H1 (cell line): ENCODE measurements around the gene SMYD3. TPM values are rescaled to one million over a fixed set of nuclear protein-coding genes. Genes with fewer than 3 reads are reported as not detected.

Source experiments
- CTCF ChIA-PET: fragments of 300-600 bp; sonication (Branson Sonifier 250); formaldehyde crosslinking; loops from one replicate; lab custom pipeline; 2021; ENCODE audit not compliant: partially characterized antibody; lab: Charles Lee
- POLR2A ChIA-PET: fragments of 300-600 bp; sonication (Branson Sonifier 250); formaldehyde crosslinking; loops from one replicate; lab custom pipeline; 2021; ENCODE audit warnings: inconsistent platforms; ENCODE audit not compliant: partially characterized antibody; lab: Charles Lee
- DNase-seq, 2 experiments: peaks; one replicate each; pipeline versions ENCODE4 v3.0.0 to v3.0.0-alpha.2; 2010 to 2022; ENCODE audit warnings: low spot score in 2 of 2, low read depth in 1 of 2, mixed read lengths in 1 of 2
- FAIRE-seq: peaks from 2 replicates; lab custom pipeline; 2011; peaks lifted over from hg19 to GRCh38; lab: Jason Lieb, UNC
- H2AFZ ChIP-seq: 2 replicates; pipeline ENCODE4 v1.8.1; 2012; ENCODE audit warnings: low read length, inconsistent platforms
- H2AK5ac ChIP-seq: 2 replicates; pipeline ENCODE4 v1.6.1; 2013; ENCODE audit warnings: low read depth, low read length
- H2BK120ac ChIP-seq: replicated peaks from 2 replicates; pipeline ENCODE3; 2013; ENCODE audit warnings: low read depth, low read length, inconsistent platforms
- H2BK12ac ChIP-seq: 2 replicates; pipeline ENCODE4 v1.6.1; 2013; ENCODE audit warnings: low read depth, low read length
- H2BK15ac ChIP-seq: 2 replicates; pipeline ENCODE4 v1.6.1; 2013; ENCODE audit warnings: low read length
- H2BK20ac ChIP-seq: 2 replicates; pipeline ENCODE4 v1.6.1; 2013; ENCODE audit warnings: low read length
- H2BK5ac ChIP-seq: 2 replicates; pipeline ENCODE4 v1.6.1; 2013; ENCODE audit warnings: low read depth, low read length
- H3K14ac ChIP-seq: 2 replicates; pipeline ENCODE4 v1.6.1; 2013; ENCODE audit warnings: inconsistent platforms; ENCODE audit not compliant: insufficient read length
- H3K18ac ChIP-seq: 2 replicates; pipeline ENCODE4 v1.6.1; 2013; ENCODE audit warnings: low read length; ENCODE audit errors: extremely low read depth
- H3K23ac ChIP-seq: 2 replicates; pipeline ENCODE4 v1.6.1; 2013; ENCODE audit warnings: inconsistent platforms; ENCODE audit not compliant: insufficient read length
- H3K23me2 ChIP-seq: 2 replicates; pipeline ENCODE4 v1.6.1; 2013; ENCODE audit warnings: low read depth, low read length
- H3K27ac ChIP-seq: 2 replicates; pipeline ENCODE4 v1.6.1; 2011; ENCODE audit warnings: low read depth, low read length, inconsistent platforms
- H3K27me3 ChIP-seq, 4 experiments: replicated peaks in 1 of 4; 1 replicate in 1 of 4; 2 replicates in 3 of 4; pipeline versions ENCODE4 v1.6.1 to v1.8.1; 2011 to 2013; ENCODE audit warnings: low read length in 3 of 4, mild to moderate bottlenecking in 3 of 4, inconsistent platforms in 2 of 4, mixed read lengths in 2 of 4, moderate library complexity in 1 of 4; ENCODE audit not compliant: control insufficient read depth in 3 of 4, insufficient read depth in 3 of 4; ENCODE audit errors: extremely low read depth in 1 of 4
- H3K36me3 ChIP-seq, 4 experiments: 2 replicates each; pipeline versions ENCODE4 v1.6.1 to v1.8.1; 2011 to 2013; ENCODE audit warnings: mild to moderate bottlenecking in 4 of 4, low read length in 3 of 4, moderate library complexity in 2 of 4, control low read depth in 1 of 4, inconsistent platforms in 1 of 4; ENCODE audit not compliant: insufficient read depth in 4 of 4, control insufficient read depth in 2 of 4
- H3K4ac ChIP-seq: replicated peaks from 2 replicates; pipeline ENCODE3; 2013; ENCODE audit warnings: low read length, low read depth, mixed read lengths, inconsistent platforms; ENCODE audit not compliant: insufficient read length
- H3K4me1 ChIP-seq, 4 experiments: replicated peaks in 1 of 4; 1 replicate in 1 of 4; 2 replicates in 3 of 4; pipeline versions ENCODE4 v1.6.1 to v1.8.1; 2011 to 2013; ENCODE audit warnings: low read length in 3 of 4, inconsistent platforms in 2 of 4, mixed read lengths in 1 of 4; ENCODE audit not compliant: insufficient read depth in 4 of 4, control insufficient read depth in 3 of 4
- H3K4me2 ChIP-seq, 2 experiments: 2 replicates each; pipeline versions ENCODE4 v1.6.1 to v1.8.1; 2011 to 2013; ENCODE audit warnings: low read depth in 2 of 2, low read length in 2 of 2, control low read depth in 1 of 2, inconsistent platforms in 1 of 2, mild to moderate bottlenecking in 1 of 2; ENCODE audit not compliant: insufficient read depth in 1 of 2
- H3K4me3 ChIP-seq, 4 experiments: fragments of 200-600, 300-600 bp in 1 of 4; sonication (generic), shearing (Covaris generic), sonication (Bioruptor Twin) in 1 of 4; 2 replicates each; pipeline versions ENCODE4 v1.5.1 to v1.8.1; 2011 to 2016; ENCODE audit warnings: low read length in 4 of 4, low read depth in 3 of 4, control low read depth in 2 of 4, inconsistent platforms in 2 of 4, mild to moderate bottlenecking in 2 of 4, mixed read lengths in 1 of 4, moderate library complexity in 1 of 4; ENCODE audit not compliant: insufficient read depth in 2 of 4; ENCODE audit errors: extremely low read depth in 1 of 4
- H3K56ac ChIP-seq: replicated peaks from 2 replicates; pipeline ENCODE3; 2013; ENCODE audit warnings: low read depth, mild to moderate bottlenecking, mixed read lengths, low read length, inconsistent platforms; ENCODE audit not compliant: insufficient read length
- H3K79me1 ChIP-seq: 2 replicates; pipeline ENCODE4 v1.6.1; 2013; ENCODE audit warnings: low read depth, low read length, control low read depth
- H3K79me2 ChIP-seq, 2 experiments: 2 replicates each; pipeline versions ENCODE4 v1.6.1 to v1.8.1; 2012 to 2013; ENCODE audit warnings: low read length in 2 of 2, mild to moderate bottlenecking in 2 of 2, inconsistent platforms in 1 of 2; ENCODE audit not compliant: insufficient read depth in 2 of 2, control insufficient read depth in 1 of 2
- H3K9ac ChIP-seq, 4 experiments: replicated peaks in 1 of 4; 1 replicate in 1 of 4; 2 replicates in 3 of 4; pipeline versions ENCODE4 v1.6.1 to v1.8.1; 2011 to 2013; ENCODE audit warnings: low read depth in 3 of 4, low read length in 3 of 4, control low read depth in 2 of 4, mild to moderate bottlenecking in 2 of 4, moderate library complexity in 2 of 4, inconsistent platforms in 1 of 4; ENCODE audit errors: extremely low read depth in 1 of 4
- H3K9me3 ChIP-seq, 2 experiments: 2 replicates each; pipeline versions ENCODE4 v1.6.1 to v1.8.1; 2012 to 2013; ENCODE audit warnings: mild to moderate bottlenecking in 2 of 2, moderate library complexity in 2 of 2, control low read depth in 1 of 2, inconsistent platforms in 1 of 2, low read depth in 1 of 2, low read length in 1 of 2, mixed read lengths in 1 of 2; ENCODE audit not compliant: insufficient read depth in 2 of 2
- H4K20me1 ChIP-seq, 2 experiments: replicated peaks in 1 of 2; 2 replicates each; pipeline versions ENCODE3 to v1.8.1; 2011 to 2013; ENCODE audit warnings: inconsistent platforms in 2 of 2, low read length in 2 of 2, mild to moderate bottlenecking in 1 of 2; ENCODE audit not compliant: insufficient read depth in 2 of 2, control insufficient read depth in 1 of 2
- H4K5ac ChIP-seq: 2 replicates; pipeline ENCODE4 v1.6.1; 2013; ENCODE audit warnings: low read length, low read depth, mixed read lengths, inconsistent platforms; ENCODE audit not compliant: insufficient read length
- H4K8ac ChIP-seq: 2 replicates; pipeline ENCODE4 v1.8.0; 2013; ENCODE audit warnings: mild to moderate bottlenecking, moderate library complexity, low read length, inconsistent platforms; ENCODE audit not compliant: insufficient read depth; ENCODE audit errors: extremely low read depth
- H4K91ac ChIP-seq: replicated peaks from 2 replicates; pipeline ENCODE3; 2013; ENCODE audit warnings: low read length, mixed read lengths, inconsistent platforms; ENCODE audit not compliant: insufficient read length
- ASH2L ChIP-seq: fragments of 200-600, 300-600 bp; sonication (generic); IDR thresholded peaks from one replicate; pipeline ENCODE4 v1.7.1; 2017; ENCODE audit warnings: low read length
- BACH1 ChIP-seq: IDR thresholded peaks from 2 replicates; pipeline ENCODE4 v1.6.1; 2012; ENCODE audit warnings: low read length, improper control_type of control experiment
- CBX5 ChIP-seq: fragments of 300-800, 300-1000 bp; sonication (generic); IDR thresholded peaks from 2 replicates; pipeline ENCODE4 v1.7.1; 2016; ENCODE audit warnings: antibody characterized with exemption, low read length, low read depth
- SP2 ChIP-seq: IDR thresholded peaks from 2 replicates; pipeline ENCODE4 v1.6.1; 2012; ENCODE audit warnings: mild to moderate bottlenecking, low read length, inconsistent platforms
- WGBS, 2 experiments: shearing (Covaris generic) in 1 of 2; methylation state at CpG; one replicate each; pipeline versions ENCODE4 v1.1.6 to v1.1.7; 2013 to 2015; ENCODE audit warnings: low lambda C conversion rate in 2 of 2, mixed read lengths in 2 of 2, inconsistent platforms in 1 of 2, low coverage in 1 of 2, missing lambda C conversion rate in 1 of 2; ENCODE audit not compliant: insufficient replicate concordance in 2 of 2, insufficient coverage in 1 of 2, insufficient read length in 1 of 2; ENCODE audit errors: extremely low coverage in 1 of 2, missing lambda C conversion rate in 1 of 2; 5-methylcytosine and 5-hydroxymethylcytosine counted together
- polyA plus RNA-seq, 7 experiments: library from polyadenylated mRNA; depleted of rRNA in 3 of 7; stranded (reverse) in 5 of 7; unstranded in 2 of 7; fragments of >200 nt in 5 of 7; fragments of 200-250 nt in 2 of 7; gene quantifications; 1 replicate in 5 of 7; 2 replicates in 1 of 7; 4 replicates in 1 of 7; pipeline versions ENCODE4 v1.2.1 to v1.2.3, GENCODE V29; 2011 to 2013; ENCODE audit warnings: missing spikeins in 2 of 7, mixed read lengths in 2 of 7
- total RNA-seq: library from RNA; stranded (reverse); fragmentation: NEBNext Ultra II Directional; extraction: Animal tissue kit (Norgen Biotek cat#: 25700); gene quantifications from 2 replicates; pipeline ENCODE4 v1.2.1, GENCODE V29; 2021
- TF ChIP-seq, protein P1 (sequence below): IDR thresholded peaks from 2 replicates; pipeline ENCODE4 v1.6.1; 2012; ENCODE audit warnings: low read length, inconsistent platforms

Gene SMYD3
- total and polyA plus RNA-seq, 2 of the 8 experiments (the other 6 are each of a cell fraction or from before 2014, with no cell fraction given): 17.3 to 25.4 TPM

DNA sequence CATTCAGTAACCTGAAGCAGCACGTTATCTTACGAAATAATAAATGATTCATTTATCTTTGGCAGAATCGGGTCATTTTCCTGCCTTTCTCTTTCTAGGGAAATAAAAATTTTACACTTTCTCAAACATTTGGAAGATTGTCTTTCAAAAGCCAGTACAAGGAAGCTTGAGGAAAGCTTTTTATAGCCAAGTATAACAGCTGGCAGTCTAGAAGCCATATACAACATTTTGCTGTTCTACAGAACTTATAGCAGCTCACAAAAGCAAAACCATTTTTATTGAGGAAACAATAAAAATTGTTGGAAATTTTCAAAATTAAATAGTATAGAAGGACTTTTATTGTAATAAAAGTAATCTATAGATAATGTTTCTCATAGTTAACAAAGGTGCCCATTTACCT, 448.6 kb downstream of the SMYD3 start:
- Histone ChIP-seq H3K4me3 (no peak overlapping the region), H3K56ac (no peak overlapping the region), H3K4me2 (no peak overlapping the region), H3K4me1 (no peaks in the 10 kb centered on the region), H2BK20ac (no peak overlapping the region), H3K79me1 (no peaks in the 10 kb centered on the region), H4K20me1 (no peaks in the 10 kb centered on the region), H4K8ac (no peak overlapping the region), H3K9me3 (no peaks in the 10 kb centered on the region; a peak in 1 of 4 replicates), H3K27ac (no peak overlapping the region), H2BK12ac (no peak overlapping the region), H3K36me3 (no peaks in the 10 kb centered on the region), H3K4ac (no peak overlapping the region), H3K79me2 (no peaks in the 10 kb centered on the region), H4K91ac (no peak overlapping the region), H2BK120ac (no peak overlapping the region), H2AFZ (no peak overlapping the region), H3K18ac (no peak overlapping the region), H3K14ac (no peak overlapping the region), H3K23me2 (no peaks in the 10 kb centered on the region; the same call in 1 of the 2 replicates), H2BK15ac (no peak overlapping the region), H2BK5ac (no peak overlapping the region), H3K23ac (no peak overlapping the region), H4K5ac (no peak overlapping the region), H2AK5ac (no peak overlapping the region), H3K9ac (no peak overlapping the region), H3K27me3 (no peaks in the 10 kb centered on the region)
- TF ChIP-seq, protein P1, sequence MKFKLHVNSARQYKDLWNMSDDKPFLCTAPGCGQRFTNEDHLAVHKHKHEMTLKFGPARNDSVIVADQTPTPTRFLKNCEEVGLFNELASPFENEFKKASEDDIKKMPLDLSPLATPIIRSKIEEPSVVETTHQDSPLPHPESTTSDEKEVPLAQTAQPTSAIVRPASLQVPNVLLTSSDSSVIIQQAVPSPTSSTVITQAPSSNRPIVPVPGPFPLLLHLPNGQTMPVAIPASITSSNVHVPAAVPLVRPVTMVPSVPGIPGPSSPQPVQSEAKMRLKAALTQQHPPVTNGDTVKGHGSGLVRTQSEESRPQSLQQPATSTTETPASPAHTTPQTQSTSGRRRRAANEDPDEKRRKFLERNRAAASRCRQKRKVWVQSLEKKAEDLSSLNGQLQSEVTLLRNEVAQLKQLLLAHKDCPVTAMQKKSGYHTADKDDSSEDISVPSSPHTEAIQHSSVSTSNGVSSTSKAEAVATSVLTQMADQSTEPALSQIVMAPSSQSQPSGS: no peak
- TF ChIP-seq CBX5: no peak
- no peak for TF ChIP-seq ASH2L
- no peak for TF ChIP-seq SP2
- TF ChIP-seq BACH1: no peak
- POLR2A ChIA-PET: no interaction called here
- WGBS, 2 experiments: 91% methylated on average over 3 of the region's 3 CpGs; no CpG with 5 or more reads in 1 of the 2 experiments
- DNase-seq (no peak), FAIRE-seq (no peak)
- CTCF ChIA-PET: interaction anchor here (0.6 kb wide), 1 partner anchor 19 kb away, joined by 3 read pairs; no protein-coding TSS in a partner anchor
